GM21723 (cell line): Measurements from ENCODE around the gene DCAF4.

Experiments used
- ATAC-seq: cut with Tn5 transposase; IDR thresholded peaks from one replicate; pipeline ENCODE4 v1.9.1; 2021; ENCODE audit warnings: mild to moderate bottlenecking, moderate library complexity; ENCODE audit not compliant: unreplicated experiment

The DCAF4 gene, protein sequence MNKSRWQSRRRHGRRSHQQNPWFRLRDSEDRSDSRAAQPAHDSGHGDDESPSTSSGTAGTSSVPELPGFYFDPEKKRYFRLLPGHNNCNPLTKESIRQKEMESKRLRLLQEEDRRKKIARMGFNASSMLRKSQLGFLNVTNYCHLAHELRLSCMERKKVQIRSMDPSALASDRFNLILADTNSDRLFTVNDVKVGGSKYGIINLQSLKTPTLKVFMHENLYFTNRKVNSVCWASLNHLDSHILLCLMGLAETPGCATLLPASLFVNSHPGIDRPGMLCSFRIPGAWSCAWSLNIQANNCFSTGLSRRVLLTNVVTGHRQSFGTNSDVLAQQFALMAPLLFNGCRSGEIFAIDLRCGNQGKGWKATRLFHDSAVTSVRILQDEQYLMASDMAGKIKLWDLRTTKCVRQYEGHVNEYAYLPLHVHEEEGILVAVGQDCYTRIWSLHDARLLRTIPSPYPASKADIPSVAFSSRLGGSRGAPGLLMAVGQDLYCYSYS

DNA sequence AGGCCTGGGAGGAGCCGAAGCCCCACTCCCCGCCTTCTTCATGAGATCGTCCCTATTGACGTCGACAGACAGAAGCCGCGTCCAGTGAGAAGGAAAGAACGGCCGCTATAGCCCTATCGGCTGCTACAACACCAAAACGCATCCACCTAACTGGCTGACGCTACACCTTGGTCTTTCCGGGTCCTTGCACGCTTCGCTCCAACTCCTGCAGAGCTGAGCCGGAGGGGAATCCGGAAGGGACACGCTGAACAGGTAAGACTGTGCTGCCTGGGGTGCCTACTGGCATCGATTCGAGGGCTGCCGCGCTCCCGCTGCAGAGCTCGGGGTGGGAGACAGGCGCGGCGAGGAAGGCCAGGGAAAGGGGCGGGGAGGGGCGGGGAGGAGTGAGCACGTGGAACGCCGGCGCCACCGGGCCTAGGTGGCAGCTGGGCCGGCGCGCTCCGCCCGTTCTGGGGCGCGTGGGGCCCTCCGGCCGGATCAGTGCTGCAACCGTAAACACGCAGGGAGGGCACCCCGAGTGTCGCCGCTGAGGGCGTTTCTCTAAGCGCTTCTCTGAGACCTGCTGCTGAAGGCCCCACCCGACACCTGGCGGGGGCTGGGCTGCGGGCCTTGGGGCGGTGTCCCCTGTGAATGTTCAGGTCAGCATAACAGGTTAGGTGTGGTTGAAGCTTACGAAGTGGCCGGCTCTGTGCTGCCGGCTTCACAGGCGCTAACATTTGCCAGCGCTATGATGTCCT lies at the start of gene DCAF4:
TSS of gene DCAF4 (plus strand) at position 173 of the 737 bp plus-strand sequence. CDS start 11,515 bp downstream, outside the sequence.
- peak; percentile 94 for ATAC-seq

DNA sequence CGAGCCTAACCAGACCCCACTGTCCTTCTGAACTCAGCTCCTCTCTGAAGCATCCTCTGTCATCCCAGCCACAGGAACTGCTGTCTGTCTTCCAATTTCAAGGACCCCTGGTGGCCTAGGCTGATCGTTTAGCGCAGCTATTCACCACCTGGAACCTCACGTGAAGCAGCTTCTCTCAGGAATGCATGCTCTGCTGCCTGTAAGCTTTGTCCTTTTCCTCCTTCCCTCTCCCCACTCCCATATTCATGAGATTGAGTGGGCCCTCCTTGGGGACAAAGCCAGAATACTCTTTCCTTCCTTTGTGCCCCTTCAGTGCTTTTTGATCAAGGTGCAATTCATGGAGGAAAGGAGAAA lies 49.6 kb upstream of the DCAF4 start:
- ATAC-seq, result no peak

DNA sequence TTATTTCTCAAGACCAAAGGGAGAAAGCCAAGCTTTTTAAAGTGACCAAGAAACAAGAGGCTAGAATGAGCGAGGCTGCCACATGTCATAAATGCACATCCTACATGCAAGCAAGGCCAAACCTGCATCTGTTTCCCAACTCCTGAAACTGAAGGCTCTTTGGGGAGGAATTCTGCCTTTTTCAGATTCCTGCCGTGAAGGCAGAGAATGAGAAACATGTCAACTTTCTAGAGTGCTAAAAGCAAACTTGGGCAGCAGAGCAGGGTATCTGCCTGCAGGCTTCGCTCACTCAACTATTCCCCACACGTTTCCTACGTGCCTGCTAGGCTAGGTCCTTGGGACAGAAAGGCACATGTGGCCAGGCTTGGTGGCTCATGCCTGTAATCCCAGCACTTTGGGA lies 47.5 kb upstream of the DCAF4 start:
- no peak for ATAC-seq

DNA sequence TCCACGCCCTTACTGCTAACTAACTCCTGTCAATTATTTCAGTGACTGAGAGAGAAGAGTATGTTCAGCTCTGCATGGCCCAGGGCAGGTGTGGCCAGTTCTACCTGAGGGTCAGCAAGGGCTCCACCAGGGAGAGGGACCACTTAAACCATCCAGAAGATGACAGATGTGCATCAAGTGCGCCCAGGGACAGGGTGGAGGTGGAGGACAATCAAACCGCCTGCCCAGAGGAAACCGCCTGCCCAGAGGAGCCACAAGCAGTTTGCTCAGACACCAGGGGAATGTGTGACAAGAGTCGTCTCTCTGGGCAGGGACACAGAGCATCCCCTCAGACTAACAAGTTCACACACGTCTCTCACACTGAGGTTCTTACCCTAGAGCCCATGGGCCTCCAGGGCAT lies 46.8 kb upstream of the DCAF4 start:
- ATAC-seq, result no peak

DNA sequence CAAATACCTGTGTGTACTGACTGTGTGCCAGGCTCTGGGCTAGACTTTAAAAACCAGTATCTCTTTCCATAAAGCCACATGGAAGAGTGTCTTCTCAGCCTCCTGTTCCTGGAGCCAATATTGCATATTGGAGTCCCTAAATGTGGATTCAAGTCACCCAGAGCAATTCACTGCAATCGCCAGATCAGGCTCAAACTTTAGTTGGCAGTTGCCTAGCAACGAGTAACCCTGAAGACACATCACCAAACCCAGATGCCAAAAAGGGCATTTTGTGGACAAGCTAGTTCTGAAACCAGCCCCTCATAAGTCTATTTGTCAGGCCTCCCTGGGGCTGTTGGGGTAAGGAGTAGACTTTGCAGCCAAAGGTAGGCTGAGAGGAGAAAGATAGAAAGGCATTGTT lies 46.1 kb upstream of the DCAF4 start:
- no peak for ATAC-seq

DNA sequence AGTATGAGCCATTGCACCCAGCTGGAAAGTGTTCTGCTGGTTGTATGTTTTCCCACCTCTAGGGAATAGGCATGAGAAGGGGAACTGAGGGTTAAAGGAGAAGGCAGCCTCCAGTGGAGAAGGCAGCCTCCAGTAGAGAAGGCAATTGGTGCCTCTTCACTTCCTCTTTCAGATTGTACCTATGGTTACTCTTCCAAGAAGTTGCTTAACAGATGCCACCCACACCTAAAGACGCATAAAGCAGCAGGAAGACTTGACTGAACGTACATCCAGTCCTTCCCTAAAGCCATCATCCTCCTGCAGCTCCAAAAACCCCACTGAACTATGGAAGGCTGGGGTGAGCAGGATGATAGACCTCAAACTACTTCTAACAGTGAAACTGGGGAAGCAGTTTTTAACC lies 45.4 kb upstream of the DCAF4 start:
- ATAC-seq, result no peak

DNA sequence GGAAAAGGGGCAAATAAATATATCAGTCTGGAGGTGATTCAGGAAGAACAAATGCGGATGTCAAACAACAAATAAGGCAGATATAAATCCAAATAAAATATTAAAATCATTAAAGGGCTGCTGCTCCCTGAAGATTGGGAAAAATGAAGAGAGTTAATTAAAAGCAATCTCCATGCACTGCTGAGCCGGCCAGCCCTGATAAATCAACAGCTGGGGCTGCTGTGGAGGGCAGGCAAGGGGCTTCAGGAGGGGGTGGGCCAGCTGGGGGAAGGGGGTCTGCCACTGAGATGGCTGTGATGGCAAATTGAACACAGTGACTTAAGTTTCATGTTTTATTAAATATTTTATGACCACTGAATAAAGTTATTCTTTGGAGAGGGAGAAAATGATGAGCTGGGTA lies 44.7 kb upstream of the DCAF4 start:
- no peak for ATAC-seq

DNA sequence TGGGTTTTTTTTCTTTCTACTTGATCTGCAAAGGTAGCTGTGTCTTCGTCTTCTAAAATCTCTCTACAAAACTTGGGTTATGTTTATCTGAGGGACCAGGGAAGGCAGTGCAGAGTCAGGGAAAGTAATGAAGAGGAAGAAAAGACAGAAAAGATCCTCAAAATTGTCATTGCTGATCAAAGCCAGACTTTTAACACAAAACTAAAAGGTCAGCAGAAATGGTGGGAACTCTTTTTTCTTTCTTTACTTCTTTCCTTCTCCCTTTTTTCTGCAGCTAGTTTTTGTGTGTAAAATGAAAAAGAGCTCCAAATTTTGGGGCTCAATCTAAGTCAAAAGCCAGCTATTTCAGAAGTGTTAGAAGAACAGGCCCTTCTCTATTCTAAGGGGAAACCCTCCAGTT lies 44.2 kb upstream of the DCAF4 start:
- no peak for ATAC-seq

DNA sequence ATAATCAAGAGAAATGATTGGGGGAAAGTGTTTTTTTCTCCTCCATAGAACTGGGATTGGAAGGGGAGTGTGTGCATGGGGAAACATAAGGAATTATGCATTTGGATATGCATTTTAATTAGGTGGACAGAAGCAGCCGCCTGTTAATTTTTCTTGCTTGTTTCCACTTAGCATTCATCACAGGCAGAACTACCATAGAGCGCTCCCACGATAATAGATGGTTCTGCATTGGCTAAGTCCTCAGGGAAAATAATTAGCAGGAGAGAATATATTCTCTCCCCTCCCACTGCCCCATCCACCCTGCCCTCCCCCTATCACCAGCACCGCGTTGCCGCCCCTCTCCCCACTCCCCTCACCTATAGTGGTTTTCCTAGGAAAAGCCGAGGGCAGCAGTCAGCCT lies 43.8 kb upstream of the DCAF4 start:
- ATAC-seq, result no peak

DNA sequence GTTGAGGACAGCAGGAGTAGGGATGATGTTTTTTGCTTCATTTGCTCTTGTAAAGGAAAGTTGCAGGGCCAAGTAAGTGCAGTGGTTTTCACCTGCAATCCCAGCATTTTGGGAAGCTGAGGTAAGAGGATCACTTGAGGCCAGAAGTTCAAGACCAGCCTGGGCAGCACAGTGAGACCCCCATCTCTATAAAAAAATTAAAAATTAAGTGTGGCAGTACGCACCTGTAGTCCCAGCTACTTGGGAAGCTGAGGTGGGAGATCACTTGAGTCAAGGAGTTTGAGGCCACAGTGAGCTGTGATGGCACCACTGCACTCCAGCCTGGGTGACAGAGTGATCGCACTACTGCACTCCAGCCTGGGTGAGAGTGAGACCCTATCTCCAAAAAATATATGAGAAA lies 43.2 kb upstream of the DCAF4 start:
- no peak for ATAC-seq

DNA sequence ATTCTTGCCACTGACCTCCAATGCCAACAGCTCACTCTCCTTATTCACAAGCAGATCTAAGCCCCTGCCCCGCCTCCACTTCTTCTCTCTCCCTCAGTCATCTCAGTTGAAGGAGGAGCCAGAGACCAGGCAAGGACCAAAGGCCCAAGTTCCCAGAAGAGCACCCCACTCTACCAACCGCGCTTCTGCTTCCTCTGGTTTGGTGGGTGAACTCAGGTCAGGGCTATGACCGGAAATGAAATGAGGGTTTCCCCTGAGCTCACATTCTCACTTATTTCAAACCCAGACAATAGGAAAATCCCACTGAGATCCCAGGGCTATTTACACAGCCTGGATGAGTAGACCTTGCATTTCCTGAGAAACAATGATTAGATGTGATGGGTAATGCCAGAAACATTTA lies 42.3 kb upstream of the DCAF4 start:
- ATAC-seq, result no peak

DNA sequence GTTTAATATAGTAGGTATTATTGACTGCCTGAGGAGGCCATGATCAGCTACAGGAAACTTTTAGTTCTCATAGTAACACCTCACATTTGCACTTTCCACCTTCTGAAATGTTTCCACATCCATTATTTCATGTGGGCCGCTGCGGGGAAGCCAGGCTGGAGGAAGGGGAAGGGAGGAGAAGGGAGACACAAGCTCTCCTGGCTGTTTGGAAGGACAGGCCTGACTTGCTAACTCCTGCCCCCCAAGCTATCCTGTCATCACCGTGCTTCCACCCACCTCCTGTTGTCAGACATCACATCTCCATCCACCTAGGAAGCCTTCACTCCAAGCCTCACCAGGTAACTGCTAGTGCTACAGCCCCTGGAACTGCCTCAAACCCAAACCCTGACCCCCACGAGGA lies 41.9 kb upstream of the DCAF4 start:
- no peak for ATAC-seq

DNA sequence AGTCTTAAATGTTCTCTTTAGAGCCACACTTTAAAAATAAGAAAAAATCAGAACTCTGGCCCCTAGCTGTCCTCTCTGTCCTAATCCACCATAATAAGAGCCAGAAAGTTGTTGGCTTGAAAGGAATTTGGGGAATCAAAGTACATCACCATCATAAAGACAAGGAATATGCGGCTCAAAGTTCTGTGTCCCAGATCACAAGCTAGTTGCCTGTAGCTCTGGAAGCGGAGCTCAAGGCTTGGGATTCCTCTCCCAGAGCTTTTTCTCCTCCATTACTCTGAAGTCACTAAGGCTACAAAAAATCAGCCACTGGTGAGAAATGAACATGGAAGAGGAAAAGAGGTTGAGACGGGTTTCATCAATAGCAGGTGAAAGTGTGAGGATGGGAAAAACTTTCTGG lies 38.8 kb upstream of the DCAF4 start:
- no peak for ATAC-seq

DNA sequence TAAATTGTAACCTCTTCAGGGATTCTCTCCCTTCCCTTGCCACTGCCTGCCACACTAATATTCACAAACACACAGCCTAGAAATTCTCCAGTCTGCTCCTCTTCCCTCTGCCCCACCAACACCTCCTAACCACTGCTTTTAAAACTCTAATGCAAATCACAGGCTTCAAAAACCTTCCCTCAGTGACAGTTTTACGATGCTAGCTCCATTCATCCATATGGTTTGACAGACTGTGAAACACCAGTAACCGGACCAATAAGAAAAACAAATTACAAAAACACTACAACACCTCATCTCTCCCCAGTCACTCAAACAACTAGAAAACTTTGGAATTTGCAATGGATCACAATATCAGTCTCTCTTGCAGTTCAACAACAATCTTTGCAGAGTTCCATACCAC lies 38.1 kb upstream of the DCAF4 start:
- ATAC-seq, result no peak

DNA sequence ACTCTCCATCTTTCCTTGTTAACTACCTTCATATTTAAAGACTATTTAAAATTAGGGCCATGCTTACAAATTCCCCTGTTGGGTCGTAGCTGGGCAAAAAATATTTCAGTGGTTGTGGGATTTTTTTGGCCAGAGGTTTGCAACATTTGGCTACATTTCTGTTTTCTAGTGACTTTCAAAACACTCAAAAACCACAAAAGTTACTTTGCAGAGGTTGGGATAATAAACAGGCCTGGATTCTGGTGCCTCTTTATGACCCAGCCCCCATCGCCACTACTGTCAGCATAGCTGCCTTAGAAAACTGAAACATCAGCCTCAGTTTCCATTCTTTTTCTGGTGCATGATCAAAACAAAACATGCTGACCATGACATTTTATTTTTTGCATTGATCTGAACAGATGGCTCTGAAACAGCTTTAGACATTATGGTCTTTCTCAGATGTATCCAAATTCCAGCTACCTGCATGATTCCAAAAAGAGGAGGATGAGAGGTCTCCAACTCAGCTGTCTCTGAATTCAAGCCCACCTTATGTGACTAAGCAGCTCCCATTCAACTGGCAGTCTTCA lies 37.5 kb upstream of the DCAF4 start:
- ATAC-seq, result no peak

DNA sequence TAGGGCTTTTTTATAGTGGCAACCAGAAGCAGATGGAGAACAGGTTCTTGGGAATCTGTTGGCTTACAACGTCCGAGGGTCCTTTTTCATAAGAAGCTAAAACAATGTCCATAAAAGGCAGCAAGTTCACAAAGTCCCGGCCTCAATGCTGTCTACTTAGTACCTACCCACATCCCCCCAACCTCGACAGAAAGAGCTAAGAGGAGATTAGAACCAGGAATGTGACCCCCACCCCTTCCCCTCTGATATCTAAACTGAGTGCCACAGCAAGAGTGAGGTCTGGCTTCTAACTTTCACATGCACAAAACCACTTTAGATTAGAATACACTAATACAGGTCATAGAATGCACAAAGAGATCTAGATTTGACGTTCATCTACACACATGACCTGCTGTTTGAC lies 36.9 kb upstream of the DCAF4 start:
- ATAC-seq, result no peak

DNA sequence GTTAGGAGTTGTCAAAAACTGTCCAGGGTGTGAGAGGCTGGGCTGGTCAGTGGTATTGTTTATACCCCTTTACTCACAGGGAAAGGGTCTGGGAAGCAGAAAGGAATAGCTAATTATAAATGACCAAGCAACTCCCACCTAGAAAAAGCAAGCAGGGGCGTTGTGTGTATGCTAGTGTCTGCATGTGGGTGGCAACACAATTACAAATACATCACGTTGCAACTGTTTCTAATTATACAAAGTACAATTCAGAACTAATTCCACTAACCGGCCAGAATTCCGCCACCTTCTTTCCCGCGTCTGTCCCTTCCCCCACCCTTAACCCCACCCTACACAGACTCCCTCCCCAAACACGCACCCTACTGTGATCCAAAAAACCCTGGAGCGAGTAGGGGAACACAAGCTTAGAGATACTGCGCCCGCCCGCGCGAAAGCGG lies 34.6 kb upstream of the DCAF4 start:
- no peak for ATAC-seq

DNA sequence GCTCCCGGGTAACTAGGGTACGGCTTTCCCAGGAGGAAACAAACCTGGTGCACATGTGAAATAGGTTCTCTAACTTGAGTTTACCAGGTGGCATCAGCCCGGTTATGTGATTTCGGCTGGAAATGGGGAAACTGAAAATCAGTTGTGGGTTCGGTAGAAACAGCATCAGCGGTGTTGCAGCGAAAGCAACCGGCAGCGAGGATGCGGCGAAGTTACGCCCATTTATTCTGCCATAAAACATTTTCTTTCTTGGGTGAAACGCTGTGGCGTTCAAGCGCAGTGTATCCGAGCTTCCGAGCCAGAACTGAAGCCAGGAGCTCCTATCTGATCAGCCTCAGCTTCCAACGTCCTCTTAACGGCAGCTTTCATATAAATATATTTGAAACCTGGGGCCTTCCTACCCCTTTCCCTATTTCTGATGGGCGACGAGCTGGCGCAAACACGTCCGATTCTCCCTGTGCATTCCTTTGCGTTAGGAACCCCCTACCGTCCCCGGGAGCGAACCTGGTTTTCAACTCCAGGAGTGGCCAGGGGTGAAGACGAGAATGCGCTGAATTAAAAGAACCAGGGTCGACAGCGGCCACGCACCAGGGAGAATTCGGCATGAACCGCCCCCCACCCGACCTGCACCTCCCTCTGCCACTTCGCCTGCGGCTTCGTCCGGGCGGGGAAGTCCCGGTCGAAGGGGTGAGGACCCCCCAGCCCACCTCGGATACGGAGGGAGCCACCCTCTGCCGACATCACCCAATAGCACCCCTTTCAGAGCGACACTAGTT lies 34.0 kb upstream of the DCAF4 start:
- no peak for ATAC-seq

DNA sequence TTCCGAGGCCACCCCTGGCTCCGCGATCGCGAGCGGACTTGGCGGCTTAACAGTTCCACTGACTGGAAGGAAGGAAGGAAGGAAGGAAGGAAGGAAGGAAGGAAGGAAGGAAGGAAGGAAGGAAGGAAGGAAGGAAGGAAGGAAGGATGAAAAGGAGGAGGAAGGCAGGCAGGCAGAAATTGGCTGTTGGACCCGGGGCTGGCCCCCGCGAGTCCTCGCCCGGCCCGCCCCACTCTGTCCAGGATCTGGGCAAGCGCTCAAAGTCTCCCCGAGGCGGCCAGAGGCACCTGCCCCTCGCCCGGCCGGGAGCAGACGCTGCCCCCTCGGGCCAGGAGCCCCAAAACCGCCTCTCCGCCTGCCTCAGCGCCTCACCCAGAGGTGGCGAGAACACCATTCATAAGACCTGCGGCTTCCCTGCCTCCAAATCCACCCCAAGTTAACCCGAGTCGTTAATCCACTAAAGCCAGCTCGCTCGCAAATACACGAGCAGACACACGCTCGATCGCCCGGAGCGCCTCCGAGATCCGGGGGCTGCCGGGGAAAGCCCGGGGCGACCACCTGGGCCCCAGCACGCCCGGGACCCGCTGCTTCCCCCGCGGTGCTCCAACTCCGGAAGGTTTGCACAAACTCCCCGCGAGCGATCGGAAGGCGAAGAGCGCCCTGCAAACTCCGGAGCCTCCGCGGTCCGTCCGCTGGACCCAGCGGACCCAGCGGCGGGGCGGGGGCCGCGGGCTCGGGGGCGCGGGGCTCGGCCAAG lies 33.2 kb upstream of the DCAF4 start:
- peak; percentile 13 for ATAC-seq

DNA sequence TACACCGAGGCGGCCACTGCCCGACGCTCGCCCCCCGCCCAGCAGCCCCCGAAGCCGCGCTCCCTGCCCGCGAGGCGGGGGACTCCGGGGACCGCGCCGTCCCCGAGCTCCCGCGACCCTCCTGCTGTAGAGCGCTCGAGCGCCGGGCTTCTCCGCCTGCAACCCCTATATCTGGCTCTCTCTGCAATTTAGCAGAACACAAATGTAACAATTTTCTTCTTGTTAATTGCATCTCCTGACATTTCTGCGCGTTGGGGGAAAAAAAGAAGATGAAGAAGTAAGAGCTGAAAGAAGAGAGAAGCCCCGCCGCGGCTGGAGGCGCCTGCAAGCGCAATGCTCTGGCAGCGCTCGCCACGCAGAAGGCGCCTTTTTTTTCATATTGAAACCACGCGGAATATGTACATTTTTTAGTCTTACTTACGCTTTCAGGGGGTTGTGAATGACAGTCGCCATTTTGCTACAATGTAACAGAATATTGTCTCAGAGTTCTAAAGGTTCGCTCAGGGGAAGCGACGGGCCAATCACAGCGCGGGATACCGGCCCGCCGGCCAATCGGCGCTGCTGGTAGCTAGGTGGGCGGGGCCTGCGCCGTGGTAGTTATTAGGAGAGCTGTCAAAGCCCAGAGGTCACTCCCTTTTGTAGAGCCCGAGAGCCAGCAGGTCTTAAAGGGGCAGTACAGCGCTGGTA lies 32.5 kb upstream of the DCAF4 start, which contains the start of gene DPF3:
TSS of gene DPF3 (minus strand) at position 466 of the 687 bp plus-strand sequence. CDS start at position 453, 13 bp downstream.
- peak; percentile 98 for ATAC-seq
